HepG2 (cell line): ENCODE measurements around the gene PLPPR5. TPM values are rescaled to one million over a fixed set of nuclear protein-coding genes. Genes with fewer than 3 reads are reported as not detected.

Source experiments
- ATAC-seq: fragments of 200-7000 bp; cut with Tn5 transposase; 3 replicates; pipeline ENCODE4 v1.9.1; 2020; ENCODE audit warnings: mild to moderate bottlenecking, moderate library complexity
- BruUV-seq: library from RNA; stranded (reverse); fragments of 400-500 nt; replicated peaks from 2 replicates; lab custom pipeline; 2021; lab: Mats Ljungman, UMichigan
- CTCF ChIA-PET: fragments of 300-600 bp; formaldehyde crosslinking; extraction: SDS; loops from one replicate; lab custom pipeline; 2021; ENCODE audit warnings: low total read pairs, inconsistent platforms, low intra/inter-chr PET ratio; lab: Yijun Ruan, JAX
- POLR2A ChIA-PET: fragments of 350-600 bp; sonication (Branson Sonifier 250); formaldehyde crosslinking; loops from one replicate; lab custom pipeline; 2020; ENCODE audit warnings: antibody characterized with exemption, inconsistent platforms; lab: Yijun Ruan, JAX
- DNase-seq: peaks from one replicate; pipeline ENCODE4 v3.0.0-alpha.2; 2015; ENCODE audit warnings: low spot score
- FAIRE-seq: peaks from 3 replicates; lab custom pipeline; 2011; peaks lifted over from hg19 to GRCh38; lab: Jason Lieb, UNC
- H2AFZ ChIP-seq: one replicate; pipeline ENCODE4 v1.6.1; 2011; ENCODE audit warnings: low read length, inconsistent platforms
- H3K27ac ChIP-seq: fragments of 300-600 bp; 3 replicates; pipeline ENCODE4 v1.8.0; 2011; ENCODE audit warnings: mixed run types, mild to moderate bottlenecking, mixed read lengths, low read length, inconsistent platforms; ENCODE audit not compliant: insufficient read depth; ENCODE audit errors: extremely low read length
- H3K27me3 ChIP-seq, 2 experiments: fragments of 200-600 bp in 1 of 2; 2 replicates in 1 of 2; 3 replicates in 1 of 2; pipeline versions ENCODE4 v1.6.0 to v1.8.0; 2011; ENCODE audit warnings: low read length in 2 of 2, mild to moderate bottlenecking in 2 of 2, moderate library complexity in 2 of 2, inconsistent platforms in 1 of 2; ENCODE audit not compliant: insufficient read depth in 2 of 2, control insufficient read depth in 1 of 2
- H3K36me3 ChIP-seq, 2 experiments: fragments of 200-600 bp in 1 of 2; replicated peaks in 1 of 2; 2 replicates in 1 of 2; 3 replicates in 1 of 2; pipeline versions ENCODE4 v1.5.1 to v1.8.0; 2011; ENCODE audit warnings: low read length in 2 of 2, inconsistent platforms in 1 of 2; ENCODE audit not compliant: insufficient read depth in 2 of 2, control insufficient read depth in 1 of 2
- H3K4me1 ChIP-seq: 2 replicates; pipeline ENCODE4 v1.5.1; 2012; ENCODE audit warnings: low read length, inconsistent platforms; ENCODE audit not compliant: insufficient read depth
- H3K4me2 ChIP-seq: 2 replicates; pipeline ENCODE4 v1.6.0; 2011; ENCODE audit warnings: low read depth, low read length, inconsistent platforms
- H3K4me3 ChIP-seq, 3 experiments: fragments of 200-600 bp in 1 of 3; sonication (generic), shearing (Covaris generic) in 1 of 3; replicated peaks in 1 of 3; 2 replicates each; pipeline ENCODE4 v1.5.1; 2011 to 2016; ENCODE audit warnings: low read length in 3 of 3, inconsistent platforms in 2 of 3, low read depth in 2 of 3, mild to moderate bottlenecking in 2 of 3, control low read depth in 1 of 3, mixed read lengths in 1 of 3; ENCODE audit not compliant: insufficient read depth in 1 of 3
- H3K79me2 ChIP-seq: one replicate; pipeline ENCODE4 v1.6.1; 2011; ENCODE audit warnings: low read length, inconsistent platforms; ENCODE audit not compliant: insufficient read depth
- H3K9ac ChIP-seq: 2 replicates; pipeline ENCODE4 v1.6.0; 2011; ENCODE audit warnings: mild to moderate bottlenecking, low read depth, low read length, inconsistent platforms; ENCODE audit not compliant: insufficient read depth
- H3K9me3 ChIP-seq: 2 replicates; pipeline ENCODE4 v1.5.1; 2012; ENCODE audit warnings: mild to moderate bottlenecking, low read length
- H4K20me1 ChIP-seq: 2 replicates; pipeline ENCODE4 v1.6.0; 2011; ENCODE audit warnings: inconsistent platforms, mild to moderate bottlenecking, low read length, moderate library complexity; ENCODE audit not compliant: insufficient read depth
- BCL6 ChIP-seq: IDR thresholded peaks from 2 replicates; pipeline ENCODE4 v1.6.1; 2016; ENCODE audit warnings: missing genetic modification reagents, missing compliant biosample characterization
- SRSF9 ChIP-seq: fragments of 200-400 bp; formaldehyde crosslinking; IDR thresholded peaks from 2 replicates; pipeline ENCODE4 v1.6.1; 2018; ENCODE audit warnings: borderline replicate concordance, mild to moderate bottlenecking, low read depth, low read length; ENCODE audit not compliant: insufficient read depth, poor library complexity, severe bottlenecking
- ZFAT ChIP-seq: sonication (generic); formaldehyde crosslinking; conservative IDR thresholded peaks from 2 replicates; pipeline ENCODE4 v1.8.1; 2023; ENCODE audit warnings: missing genetic modification reagents, inconsistent platforms
- ZNF20 ChIP-seq: sonication (generic); formaldehyde crosslinking; IDR thresholded peaks from 2 replicates; pipeline ENCODE4 v1.4.0; 2020; ENCODE audit warnings: mild to moderate bottlenecking, moderate library complexity, missing genetic modification reagents
- WGBS: methylation state at CpG from one replicate; pipeline ENCODE4 v1.1.6; 2017; ENCODE audit warnings: low lambda C conversion rate; 5-methylcytosine and 5-hydroxymethylcytosine counted together
- in situ Hi-C: cut with HindIII; loops from 2 replicates; pipeline ENCODE4 v1.10.0; 2017; ENCODE audit warnings: low pct_unique_long_range_greater_than_20kb; ENCODE audit not compliant: extremely low pct_ligation_motif_present
- intact Hi-C: fragments of 100-400 bp; cut with micrococcal nuclease; formaldehyde crosslinking; loops from one replicate; pipeline ENCODE4 v1.10.0; 2022; ENCODE audit not compliant: unreplicated experiment
- polyA plus RNA-seq, 8 experiments: library from polyadenylated mRNA; depleted of rRNA in 3 of 8; stranded (reverse) in 7 of 8; unstranded in 1 of 8; fragments of >200 nt; fragmentation: Illumina TruSeq in 4 of 8; extraction: Trizol in 4 of 8; gene quantifications; 2 replicates each; pipeline versions ENCODE4 v1.2.1 to v1.2.3, GENCODE V29; 2011 to 2016; ENCODE audit warnings: low read depth in 4 of 8, missing spikeins in 1 of 8, mixed read lengths in 1 of 8; ENCODE audit not compliant: insufficient read depth in 1 of 8
- total RNA-seq, 5 experiments: library from RNA; depleted of rRNA; stranded (reverse); fragments of >200 nt; fragmentation: Illumina TruSeq; extraction: Trizol; gene quantifications; 2 replicates each; pipeline ENCODE4 v1.2.3, GENCODE V29; 2016; ENCODE audit warnings: low read depth in 1 of 5
- TF ChIP-seq, protein P1 (sequence below): sonication (generic); formaldehyde crosslinking; IDR thresholded peaks from 2 replicates; pipeline ENCODE4 v1.8.1; 2023; ENCODE audit warnings: mild to moderate bottlenecking, missing genetic modification reagents
- TF ChIP-seq, protein P2 (sequence below): sonication (generic); formaldehyde crosslinking; IDR thresholded peaks from 2 replicates; pipeline ENCODE4 v1.8.1; 2022; ENCODE audit warnings: low read depth, mild to moderate bottlenecking, missing genetic modification reagents
- TF ChIP-seq, protein P3 (sequence below): sonication (generic); formaldehyde crosslinking; IDR thresholded peaks from 2 replicates; pipeline ENCODE4 v1.8.1; 2023; ENCODE audit warnings: missing genetic modification reagents, mild to moderate bottlenecking, borderline replicate concordance
- TF ChIP-seq, protein P4 (sequence below): sonication (generic); formaldehyde crosslinking; conservative IDR thresholded peaks from 2 replicates; pipeline ENCODE4 v1.8.0; 2022; ENCODE audit warnings: missing genetic modification reagents

Gene PLPPR5
- total and polyA plus RNA-seq, 2 of the 13 experiments (the other 11 are each of a cell fraction or from before 2014, with no cell fraction given): not detected

DNA sequence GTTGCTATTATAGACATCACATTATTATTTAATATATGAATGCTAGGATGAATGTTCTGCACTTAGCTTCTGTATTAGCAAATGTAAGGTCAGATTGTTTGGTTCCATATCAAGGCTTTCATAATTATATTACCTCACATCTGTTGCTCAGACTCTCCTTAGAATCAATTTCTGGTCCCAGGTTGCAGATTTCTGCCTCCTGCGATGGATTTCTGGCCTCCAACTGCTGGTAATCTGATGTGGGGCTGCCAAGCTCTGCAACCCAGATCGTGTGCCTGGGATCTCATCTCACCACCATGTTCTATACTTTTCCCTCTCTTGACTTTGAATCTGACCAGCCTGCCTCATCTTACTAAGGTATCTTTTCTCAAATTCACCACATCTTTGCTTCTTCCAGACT lies 25.2 kb downstream of the PLPPR5 start (continued):
- TF ChIP-seq, protein P1, sequence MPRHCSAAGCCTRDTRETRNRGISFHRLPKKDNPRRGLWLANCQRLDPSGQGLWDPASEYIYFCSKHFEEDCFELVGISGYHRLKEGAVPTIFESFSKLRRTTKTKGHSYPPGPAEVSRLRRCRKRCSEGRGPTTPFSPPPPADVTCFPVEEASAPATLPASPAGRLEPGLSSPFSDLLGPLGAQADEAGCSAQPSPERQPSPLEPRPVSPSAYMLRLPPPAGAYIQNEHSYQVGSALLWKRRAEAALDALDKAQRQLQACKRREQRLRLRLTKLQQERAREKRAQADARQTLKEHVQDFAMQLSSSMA (CRISPR knock-in tag): no peak
- TF ChIP-seq ZFAT (CRISPR knock-in tag): no peak
- TF ChIP-seq, protein P2, sequence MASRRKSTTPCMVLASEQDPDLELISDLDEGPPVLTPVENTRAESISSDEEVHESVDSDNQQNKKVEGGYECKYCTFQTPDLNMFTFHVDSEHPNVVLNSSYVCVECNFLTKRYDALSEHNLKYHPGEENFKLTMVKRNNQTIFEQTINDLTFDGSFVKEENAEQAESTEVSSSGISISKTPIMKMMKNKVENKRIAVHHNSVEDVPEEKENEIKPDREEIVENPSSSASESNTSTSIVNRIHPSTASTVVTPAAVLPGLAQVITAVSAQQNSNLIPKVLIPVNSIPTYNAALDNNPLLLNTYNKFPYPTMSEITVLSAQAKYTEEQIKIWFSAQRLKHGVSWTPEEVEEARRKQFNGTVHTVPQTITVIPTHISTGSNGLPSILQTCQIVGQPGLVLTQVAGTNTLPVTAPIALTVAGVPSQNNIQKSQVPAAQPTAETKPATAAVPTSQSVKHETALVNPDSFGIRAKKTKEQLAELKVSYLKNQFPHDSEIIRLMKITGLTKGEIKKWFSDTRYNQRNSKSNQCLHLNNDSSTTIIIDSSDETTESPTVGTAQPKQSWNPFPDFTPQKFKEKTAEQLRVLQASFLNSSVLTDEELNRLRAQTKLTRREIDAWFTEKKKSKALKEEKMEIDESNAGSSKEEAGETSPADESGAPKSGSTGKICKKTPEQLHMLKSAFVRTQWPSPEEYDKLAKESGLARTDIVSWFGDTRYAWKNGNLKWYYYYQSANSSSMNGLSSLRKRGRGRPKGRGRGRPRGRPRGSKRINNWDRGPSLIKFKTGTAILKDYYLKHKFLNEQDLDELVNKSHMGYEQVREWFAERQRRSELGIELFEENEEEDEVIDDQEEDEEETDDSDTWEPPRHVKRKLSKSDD (CRISPR knock-in tag): no peak
- TF ChIP-seq, protein P3, sequence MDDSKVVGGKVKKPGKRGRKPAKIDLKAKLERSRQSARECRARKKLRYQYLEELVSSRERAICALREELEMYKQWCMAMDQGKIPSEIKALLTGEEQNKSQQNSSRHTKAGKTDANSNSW (CRISPR knock-in tag): no peak
- no peak for TF ChIP-seq ZNF20 (CRISPR knock-in tag)
- TF ChIP-seq BCL6 (CRISPR knock-in tag): no peak
- no peak for TF ChIP-seq SRSF9

DNA sequence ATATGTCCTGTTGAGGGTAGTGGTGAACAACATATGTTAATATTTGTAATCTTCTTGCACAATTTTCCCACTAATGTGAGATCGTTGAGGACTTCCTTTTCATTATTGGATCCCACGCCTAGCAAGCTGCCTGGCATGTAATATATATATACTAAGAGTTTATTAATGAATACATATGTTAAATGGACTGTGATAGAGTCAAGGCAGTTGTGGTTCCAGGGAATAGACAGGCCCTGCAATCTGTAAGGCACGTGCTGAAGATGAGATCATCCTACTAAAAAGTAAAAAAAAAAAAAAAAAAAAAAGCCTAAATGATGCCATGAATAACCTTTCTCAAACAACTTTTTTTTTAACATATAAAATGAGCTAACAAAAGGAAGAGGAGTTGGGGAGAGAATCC lies 28.9 kb downstream of the PLPPR5 start:
- H3K9ac ChIP-seq: no peak overlapping the region
- no peak for FAIRE-seq
- no peak overlapping the region for H3K4me2 ChIP-seq
- no peak overlapping the region for H3K27ac ChIP-seq
- H3K4me1 ChIP-seq: no peaks in the 10 kb centered on the region
- no peaks in the 10 kb centered on the region for H3K79me2 ChIP-seq
- no TSS peak for BruUV-seq
- ChIA-PET CTCF (no interaction called here), POLR2A (no interaction called here)
- no peaks in the 10 kb centered on the region for H4K20me1 ChIP-seq
- no peak overlapping the region for H2AFZ ChIP-seq
- no peaks in the 10 kb centered on the region for H3K36me3 ChIP-seq
- H3K27me3 ChIP-seq: no peaks in the 10 kb centered on the region
- intact Hi-C loops (no loop called here), in situ Hi-C loops (loop anchor here (25.0 kb wide), 1 partner anchor 736 kb away; no protein-coding TSS in a partner anchor)
- no peak overlapping the region for H3K4me3 ChIP-seq
- WGBS: 2% methylated on average over 3 of the region's 3 CpGs
- ATAC-seq: no peak
- TF ChIP-seq, protein P4, sequence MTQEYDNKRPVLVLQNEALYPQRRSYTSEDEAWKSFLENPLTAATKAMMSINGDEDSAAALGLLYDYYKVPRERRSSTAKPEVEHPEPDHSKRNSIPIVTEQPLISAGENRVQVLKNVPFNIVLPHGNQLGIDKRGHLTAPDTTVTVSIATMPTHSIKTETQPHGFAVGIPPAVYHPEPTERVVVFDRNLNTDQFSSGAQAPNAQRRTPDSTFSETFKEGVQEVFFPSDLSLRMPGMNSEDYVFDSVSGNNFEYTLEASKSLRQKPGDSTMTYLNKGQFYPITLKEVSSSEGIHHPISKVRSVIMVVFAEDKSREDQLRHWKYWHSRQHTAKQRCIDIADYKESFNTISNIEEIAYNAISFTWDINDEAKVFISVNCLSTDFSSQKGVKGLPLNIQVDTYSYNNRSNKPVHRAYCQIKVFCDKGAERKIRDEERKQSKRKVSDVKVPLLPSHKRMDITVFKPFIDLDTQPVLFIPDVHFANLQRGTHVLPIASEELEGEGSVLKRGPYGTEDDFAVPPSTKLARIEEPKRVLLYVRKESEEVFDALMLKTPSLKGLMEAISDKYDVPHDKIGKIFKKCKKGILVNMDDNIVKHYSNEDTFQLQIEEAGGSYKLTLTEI (CRISPR knock-in tag): no peak
- no peak for DNase-seq
- H3K9me3 ChIP-seq: no peaks in the 10 kb centered on the region
